HEK293 (cell line): ENCODE data around the gene CDC42.

Experiments used
- CTCF ChIP-seq: fragments of 450-650 bp; formaldehyde crosslinking; IDR thresholded peaks from 2 replicates; pipeline ENCODE4 v1.5.1; 2016; ENCODE audit warnings: missing biosample characterization, missing genetic modification characterization
- TCF7L2 ChIP-seq: IDR thresholded peaks from 2 replicates; pipeline ENCODE4 v1.6.1; 2011; ENCODE audit warnings: low read depth, mild to moderate bottlenecking, inconsistent platforms, low read length, moderate library complexity, borderline replicate concordance
- ZNF239 ChIP-seq: fragments of 450-650 bp; formaldehyde crosslinking; IDR thresholded peaks from 2 replicates; pipeline ENCODE4 v1.5.1; 2016; ENCODE audit warnings: missing biosample characterization, missing genetic modification characterization

- TF ChIP-seq CTCF (tag by site-specific recombination), result no peak
- TF ChIP-seq ZNF239 (tag by site-specific recombination), result no peak
- no peak for TF ChIP-seq TCF7L2
Observed at GRCh38 chr1:22031214-22031962, 21.1 kb upstream of the CDC42 start.
